Measurements from ENCODE around the gene GRK5.

DNA sequence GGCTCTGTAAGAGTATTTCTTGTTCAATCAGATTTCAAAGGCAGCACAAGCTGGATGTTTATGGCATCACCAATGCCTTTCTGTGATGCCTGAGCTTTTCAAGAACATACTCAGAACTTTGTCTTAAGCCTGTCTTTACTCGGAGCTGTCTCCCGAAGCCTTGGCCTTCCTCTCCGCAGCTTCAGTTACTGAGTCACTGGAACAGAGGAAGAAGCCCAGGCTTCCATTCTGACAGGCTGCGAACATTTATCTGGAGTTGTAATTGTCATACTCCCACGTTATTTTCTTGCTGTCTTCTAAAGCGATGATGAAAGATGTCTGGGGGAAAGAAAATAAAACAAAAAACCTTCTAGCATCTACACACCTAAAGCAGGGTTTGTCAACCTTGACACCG, 43.9 kb downstream of the GRK5 start:
- no peak for TF ChIP-seq CTCF (conservative IDR thresholded peaks at IDR 0.05; ENCODE audit: low read depth, low read length)
- no peak for TF ChIP-seq EZH2 (IDR thresholded peaks at IDR 0.05; ENCODE audit: borderline replicate concordance, low read depth, low read length, poor library complexity, severe bottlenecking)
